Cortex of kidney (tissue), 1 donor: Measurements from ENCODE around the gene CALB2.

Experiments
- DNase-seq: peaks from one replicate; lab custom pipeline; 2025; lab: John Stamatoyannopoulos, UW

The CALB2 gene

GRCh38 chr16:71389330-71389729 is 30.8 kb downstream of the CALB2 start:
- DNase-seq, result no peak

DNA sequence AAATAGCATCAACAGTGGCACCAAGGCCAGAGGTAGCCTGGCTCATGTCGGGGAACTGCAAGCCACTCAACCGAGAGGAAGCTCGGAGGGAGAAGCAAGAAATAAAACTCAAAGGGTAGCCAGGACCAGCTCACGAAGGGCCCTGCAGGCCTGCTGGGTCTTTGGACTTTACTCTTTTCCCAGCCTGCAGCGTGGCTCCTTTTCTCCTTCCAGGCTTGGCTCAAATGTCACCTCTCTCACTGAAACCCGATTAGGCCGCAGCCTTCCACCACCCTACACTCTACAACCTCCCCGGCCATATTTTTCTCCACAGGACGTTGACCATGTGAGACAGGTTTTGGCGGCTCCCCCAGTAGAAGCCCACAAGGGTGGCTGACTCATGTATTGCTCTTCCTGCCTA is 38.1 kb downstream of the CALB2 start:
- DNase-seq, result no peak

GRCh38 chr16:71399801-71400563 is 41.5 kb downstream of the CALB2 start:
- DNase-seq, result no peak

DNA sequence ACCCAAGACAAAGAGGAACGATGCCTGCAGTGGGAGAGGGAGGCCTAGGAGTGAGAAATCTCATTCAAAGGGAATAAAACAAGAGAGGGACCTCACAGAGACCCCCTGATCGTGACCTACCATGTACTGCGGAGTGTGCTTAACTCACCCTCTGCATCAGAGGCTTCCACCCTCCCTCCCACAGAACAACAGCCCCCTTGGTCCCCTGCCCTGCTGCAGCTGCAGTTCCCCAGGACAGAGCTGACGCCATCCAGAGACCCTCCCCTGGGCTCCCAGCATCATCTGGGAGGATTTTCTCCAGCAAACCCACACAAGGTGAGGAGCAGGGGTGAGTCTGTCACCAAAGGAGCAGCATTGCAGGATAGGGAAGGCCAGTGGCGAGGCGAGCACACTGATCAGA is 43.5 kb downstream of the CALB2 start:
- DNase-seq, result no peak

GRCh38 chr16:71402674-71403073 is 44.2 kb downstream of the CALB2 start:
- DNase-seq, result no peak

GRCh38 chr16:71404364-71404763 is 45.8 kb downstream of the CALB2 start:
- DNase-seq, result no peak

DNA sequence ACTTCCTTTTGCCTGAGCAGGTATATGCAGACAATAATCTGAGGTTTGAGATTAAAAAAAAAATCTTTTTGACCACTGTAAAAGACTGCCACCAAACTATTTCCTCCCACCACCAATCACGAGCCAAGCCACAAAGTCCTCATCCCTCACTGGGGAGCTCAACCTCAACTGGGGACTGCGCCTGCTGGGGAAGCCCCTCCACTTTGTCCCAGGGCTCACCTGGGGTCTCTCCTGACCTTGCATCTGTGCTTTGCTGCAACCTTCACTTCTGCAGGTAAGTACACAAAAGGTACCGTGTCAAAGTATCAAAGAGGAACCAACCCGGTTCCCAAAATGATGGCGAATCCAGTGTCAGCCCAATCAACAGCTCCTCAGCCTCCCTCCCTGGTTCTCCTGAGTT is 47.8 kb downstream of the CALB2 start:
- DNase-seq, result no peak

- DNase-seq, result no peak
These were observed 48.2 kb downstream of the CALB2 start for GRCh38 chr16:71406724-71407123.

GRCh38 chr16:71407731-71408130 is 49.2 kb downstream of the CALB2 start:
- DNase-seq, result no peak

GRCh38 chr16:71408536-71408935 is 50.0 kb downstream of the CALB2 start:
- DNase-seq, result no peak

GRCh38 chr16:71409011-71409775 is 50.7 kb downstream of the CALB2 start:
- DNase-seq, result no peak

GRCh38 chr16:71410146-71410545 is 51.6 kb downstream of the CALB2 start:
- no peak for DNase-seq

- no peak for DNase-seq
These were observed 54.0 kb downstream of the CALB2 start for GRCh38 chr16:71412270-71413160.

DNA sequence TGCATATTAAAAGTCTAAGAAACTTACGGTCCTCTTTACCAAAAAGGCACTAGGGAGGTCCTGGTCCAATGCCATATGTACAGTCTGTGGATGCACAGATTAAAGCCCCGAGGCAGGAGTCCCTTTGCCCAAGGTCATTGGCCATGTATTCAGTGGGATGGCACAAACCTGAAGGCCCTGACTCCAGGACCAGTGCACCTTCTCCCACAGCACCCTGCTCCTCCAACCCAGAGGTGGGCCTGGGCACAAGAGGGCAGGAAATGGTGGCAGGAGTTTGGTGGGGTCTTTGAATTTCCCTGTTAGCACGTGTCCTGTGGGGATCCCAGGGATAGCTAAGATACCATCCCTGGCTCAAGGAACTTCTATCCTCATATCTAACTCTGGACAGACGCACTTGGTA is 54.8 kb downstream of the CALB2 start:
- no peak for DNase-seq

DNA sequence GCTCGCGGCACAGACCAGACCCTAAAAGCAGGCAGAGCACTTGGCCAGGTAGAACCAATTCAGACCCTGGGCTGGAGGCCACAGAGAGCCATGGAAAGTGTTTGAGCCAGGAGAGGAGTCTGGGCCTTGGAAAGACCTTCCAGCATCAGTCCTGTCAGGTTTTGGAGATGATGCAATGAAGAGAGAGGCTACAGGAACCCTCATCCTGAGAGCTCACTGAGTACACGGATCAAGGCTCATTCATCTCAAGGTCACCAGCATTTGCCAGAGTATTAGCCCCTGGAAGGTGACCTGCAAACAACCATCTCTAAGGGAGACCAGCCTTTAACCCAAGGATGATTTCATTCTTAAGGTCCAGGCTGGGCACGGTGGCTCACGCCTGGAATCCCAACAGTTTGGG is 55.5 kb downstream of the CALB2 start:
- DNase-seq, result no peak

DNA sequence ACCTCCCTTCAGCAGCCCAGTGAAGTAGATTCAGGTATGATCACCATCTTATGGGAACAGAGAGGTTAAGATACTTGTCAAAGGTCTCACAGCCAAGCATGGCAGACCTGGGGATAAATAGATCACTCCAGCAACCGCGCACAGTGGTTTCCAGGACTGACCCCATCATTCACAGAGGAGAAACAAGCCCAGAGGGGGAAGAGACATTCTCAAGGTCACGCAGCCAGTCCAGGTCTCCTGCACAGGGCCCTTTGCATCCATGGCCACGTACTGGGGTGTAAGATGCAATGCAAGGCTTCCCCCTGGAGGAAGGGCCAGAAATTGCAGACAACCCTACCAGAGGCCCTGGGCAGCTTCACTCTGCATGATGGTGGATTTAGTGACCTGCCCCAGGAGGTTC is 63.4 kb downstream of the CALB2 start:
- no peak for DNase-seq

GRCh38 chr16:71423016-71423415 is 64.5 kb downstream of the CALB2 start:
- DNase-seq, result no peak

DNA sequence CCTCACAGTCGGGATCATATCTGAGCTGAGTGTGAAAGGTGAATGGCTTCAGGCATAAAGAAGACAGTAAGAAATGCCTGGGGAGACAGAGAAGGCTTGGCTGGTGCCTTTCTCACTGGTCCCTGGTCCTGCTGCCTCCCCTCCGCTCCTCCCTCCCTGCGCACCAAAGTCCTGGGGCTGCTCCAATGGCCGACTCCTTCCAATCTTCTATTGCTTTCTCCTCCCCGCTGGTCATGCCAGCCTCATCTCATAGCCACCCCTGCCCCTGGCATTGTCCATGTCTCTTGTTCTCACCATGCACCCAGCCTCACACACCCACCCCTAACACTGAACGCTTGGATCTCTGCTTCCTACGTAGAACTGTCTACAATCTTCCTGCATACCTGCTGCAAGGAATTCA is 65.3 kb downstream of the CALB2 start:
- DNase-seq, result no peak

DNA sequence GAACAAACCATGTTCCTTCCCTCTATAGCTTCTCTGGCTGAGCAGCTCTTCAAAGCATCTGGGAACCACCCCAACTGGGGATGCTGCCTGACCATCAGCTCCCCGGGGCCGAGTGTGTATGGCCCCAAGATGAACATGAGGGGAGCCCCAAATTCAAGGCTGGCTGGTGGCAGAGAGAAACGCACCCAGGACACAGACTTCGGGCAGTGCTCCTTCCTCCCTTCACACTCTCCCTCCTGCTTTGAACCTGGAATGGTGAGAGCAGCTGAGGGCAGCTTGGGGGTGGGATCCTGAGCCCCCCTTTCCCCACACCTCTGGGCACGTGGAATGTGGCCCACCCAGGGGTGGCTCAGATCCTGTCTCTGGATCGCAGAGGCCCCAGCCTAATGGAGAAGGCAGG is 66.1 kb downstream of the CALB2 start:
- no peak for DNase-seq

GRCh38 chr16:71425746-71426068 is 67.2 kb downstream of the CALB2 start:
- DNase-seq, result no peak

DNA sequence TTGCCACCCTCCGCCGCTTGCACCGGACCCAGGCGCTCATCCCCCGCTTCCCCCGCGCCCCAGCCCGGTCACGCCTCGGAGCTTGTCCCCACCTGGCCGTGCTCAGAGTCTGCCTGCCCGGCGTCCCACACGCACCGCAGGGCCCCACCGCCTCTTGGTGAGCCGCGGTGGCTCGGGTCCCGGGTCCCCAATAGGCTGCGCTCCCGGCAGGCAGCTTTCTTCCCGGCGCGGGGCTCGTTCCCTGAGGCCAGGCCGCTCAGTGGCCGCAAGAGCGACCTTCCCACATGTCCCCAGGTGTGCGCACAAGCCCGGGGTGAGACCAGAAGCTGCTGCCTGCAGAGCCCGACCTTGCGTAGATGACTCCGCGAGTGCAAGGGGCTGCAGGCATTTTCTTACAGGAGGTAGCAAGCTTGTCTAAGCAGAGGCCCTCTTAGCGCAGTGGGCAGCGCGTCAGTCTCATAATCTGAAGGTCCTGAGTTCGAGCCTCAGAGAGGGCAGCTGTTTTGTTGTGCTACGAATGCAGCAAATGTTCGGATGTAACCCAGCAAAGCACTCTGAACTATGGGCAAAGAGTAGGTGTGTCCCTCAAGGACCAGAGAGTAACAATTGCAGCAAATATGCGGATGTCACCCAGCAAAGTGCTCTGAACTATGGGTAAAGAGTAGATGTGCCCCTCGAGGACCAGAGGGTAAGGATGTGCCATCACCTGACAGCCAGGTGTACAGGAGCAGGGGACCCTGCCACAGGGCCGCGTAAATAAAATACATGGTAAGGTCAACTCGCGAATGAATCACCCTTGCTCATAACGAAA is 67.8 kb downstream of the CALB2 start:
- no peak for DNase-seq
